HepG2 (cell line): ENCODE measurements around the gene NFKB2. TPM values are rescaled to one million over a fixed set of nuclear protein-coding genes. Genes with fewer than 3 reads are reported as not detected.

Experiments used
- ATF7 ChIP-seq, 2 experiments: fragments of 450-650 bp in 1 of 2; sonication (generic) in 1 of 2; formaldehyde crosslinking in 1 of 2; IDR thresholded peaks; 2 replicates each; pipeline versions ENCODE4 v1.4.0 to v1.6.1; 2016 to 2020; ENCODE audit warnings: antibody characterized with exemption in 1 of 2, mild to moderate bottlenecking in 1 of 2, missing genetic modification reagents in 1 of 2
- HNF1B ChIP-seq: sonication (generic); formaldehyde crosslinking; IDR thresholded peaks from 2 replicates; pipeline ENCODE4 v1.5.1; 2020; ENCODE audit warnings: mild to moderate bottlenecking, moderate library complexity, missing genetic modification reagents
- JDP2 ChIP-seq: sonication (generic); formaldehyde crosslinking; IDR thresholded peaks from 2 replicates; pipeline ENCODE4 v1.8.1; 2022; ENCODE audit warnings: missing genetic modification reagents, borderline replicate concordance
- NFIC ChIP-seq: IDR thresholded peaks from 2 replicates; pipeline ENCODE4 v1.6.1; 2012; ENCODE audit warnings: mild to moderate bottlenecking, low read length, inconsistent platforms
- REST ChIP-seq, 2 experiments: IDR thresholded peaks; 2 replicates each; pipeline ENCODE4 v1.6.1; 2011 to 2012; ENCODE audit warnings: low read length in 2 of 2, borderline replicate concordance in 1 of 2, low read depth in 1 of 2, mild to moderate bottlenecking in 1 of 2, moderate library complexity in 1 of 2
- TFDP1 ChIP-seq: IDR thresholded peaks from 2 replicates; pipeline ENCODE4 v1.6.1; 2016; ENCODE audit warnings: missing compliant biosample characterization, missing genetic modification reagents, borderline replicate concordance
- ZBED4 ChIP-seq: sonication (generic); formaldehyde crosslinking; IDR thresholded peaks from 2 replicates; pipeline ENCODE4 v1.4.0; 2020; ENCODE audit warnings: missing genetic modification reagents, borderline replicate concordance
- ZNF225 ChIP-seq: sonication (generic); formaldehyde crosslinking; IDR thresholded peaks from 2 replicates; pipeline ENCODE4 v1.4.0; 2020; ENCODE audit warnings: mild to moderate bottlenecking, missing genetic modification reagents
- polyA plus RNA-seq, 8 experiments: library from polyadenylated mRNA; depleted of rRNA in 3 of 8; stranded (reverse) in 7 of 8; unstranded in 1 of 8; fragments of >200 nt; fragmentation: Illumina TruSeq in 4 of 8; extraction: Trizol in 4 of 8; gene quantifications; 2 replicates each; pipeline versions ENCODE4 v1.2.1 to v1.2.3, GENCODE V29; 2011 to 2016; ENCODE audit warnings: low read depth in 4 of 8, missing spikeins in 1 of 8, mixed read lengths in 1 of 8; ENCODE audit not compliant: insufficient read depth in 1 of 8
- total RNA-seq, 5 experiments: library from RNA; depleted of rRNA; stranded (reverse); fragments of >200 nt; fragmentation: Illumina TruSeq; extraction: Trizol; gene quantifications; 2 replicates each; pipeline ENCODE4 v1.2.3, GENCODE V29; 2016; ENCODE audit warnings: low read depth in 1 of 5

NFKB2 gene
- total and polyA plus RNA-seq, 2 of the 13 experiments (the other 11 are each of a cell fraction or from before 2014, with no cell fraction given) = 7.7 to 12.5 TPM

- TF ChIP-seq ZBED4 (CRISPR knock-in tag) (no peak), JDP2 (CRISPR knock-in tag) (no peak), ZNF225 (CRISPR knock-in tag) (0 out of 2 replicates have a peak, but pooled peaks have one; percentile 3), REST (IDR thresholded peaks at IDR 0.05; ENCODE audit: borderline replicate concordance in 1 of 2, low read depth in 1 of 2, low read length in 2 of 2) (peak in 1 of 2 experiments; percentile 79; a peak in 1 of 4 replicates), ATF7 (IDR thresholded peaks at IDR 0.05) (no peak), ATF7 (CRISPR knock-in tag; IDR thresholded peaks at IDR 0.05) (no peak), TFDP1 (CRISPR knock-in tag) (no peak), HNF1B (CRISPR knock-in tag) (0 out of 2 replicates have a peak, but pooled peaks have one; percentile 35), NFIC (0 out of 2 replicates have a peak, but pooled peaks have one; percentile 2)
Measured at GRCh38 chr10:102420181-102420713, 24.7 kb downstream of the NFKB2 start (continued).
